ENCODE data around the gene NAT14. TPM values are rescaled to one million over a fixed set of nuclear protein-coding genes. Genes with fewer than 3 reads are reported as not detected.

Gene NAT14
- total RNA-seq, 1 donor from 2014 or later = 37.7 TPM

DNA sequence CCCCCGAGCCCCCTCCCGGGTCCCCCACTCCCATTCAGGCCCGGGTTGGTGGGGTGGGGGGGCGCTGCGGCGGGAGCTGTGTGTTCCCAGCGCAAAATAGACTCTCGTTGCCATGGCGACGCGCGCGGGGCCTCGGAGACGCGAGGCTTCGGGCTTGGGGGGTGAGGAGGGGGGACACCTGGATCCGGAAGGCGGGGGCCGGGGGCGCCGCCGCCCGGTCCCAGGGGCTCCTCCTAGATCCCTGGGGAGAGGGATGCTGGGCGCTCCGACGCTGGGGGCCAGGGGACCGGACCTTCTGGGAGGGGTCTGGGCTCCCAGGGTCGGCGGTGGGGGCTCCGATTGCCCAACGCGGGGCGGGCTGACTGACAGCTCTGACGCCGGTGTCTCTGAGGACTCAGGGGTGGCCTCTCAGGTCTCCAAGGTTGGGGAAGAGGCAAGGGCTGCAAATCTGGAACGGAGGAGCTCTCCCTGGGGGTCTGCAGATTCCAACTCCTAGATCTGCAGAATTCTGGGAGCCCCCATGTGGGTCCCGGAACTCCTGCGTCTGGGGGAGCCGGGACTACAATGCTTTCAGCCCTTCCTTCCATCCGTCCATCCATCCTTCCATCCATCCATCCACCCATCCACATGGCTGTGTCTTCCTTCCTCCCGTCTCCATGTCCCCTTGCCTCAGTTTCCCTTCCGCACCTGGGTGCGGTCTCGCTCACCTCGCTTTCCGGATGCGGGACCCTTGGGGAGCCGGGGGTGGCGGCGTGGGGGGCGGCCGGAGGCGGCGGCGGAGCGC is 32.8 kb upstream of the NAT14 start:
- no peak for DNase-seq (ENCODE audit: low spot score)
- TF ChIP-seq CTCF (IDR thresholded peaks at IDR 0.05; ENCODE audit: unreplicated experiment) = no peak
- H3K4me3 Mint-ChIP-seq (ENCODE audit: unreplicated experiment) = no peak overlapping the region
- no peak overlapping the region for H3K27ac Mint-ChIP-seq (ENCODE audit: unreplicated experiment)
- peaks cover 5% of the 10 kb centered on the region for H3K4me1 Mint-ChIP-seq (ENCODE audit: unreplicated experiment)
- H3K9me3 Mint-ChIP-seq (ENCODE audit: unreplicated experiment) = no peaks in the 10 kb centered on the region
- peaks cover 8% of the 10 kb centered on the region for H3K36me3 Mint-ChIP-seq (ENCODE audit: low read depth, unreplicated experiment)
- H3K27me3 Mint-ChIP-seq (ENCODE audit: unreplicated experiment) = peaks cover 25% of the 10 kb centered on the region

GRCh38 chr19:55452749-55453346 is 32.1 kb upstream of the NAT14 start:
- peak; percentile 54 for DNase-seq (ENCODE audit: low spot score)

GRCh38 chr19:55453511-55454260 is 31.3 kb upstream of the NAT14 start:
- Mint-ChIP-seq H3K36me3 (ENCODE audit: low read depth, unreplicated experiment) (peaks cover 8% of the 10 kb centered on the region), H3K9me3 (ENCODE audit: unreplicated experiment) (no peaks in the 10 kb centered on the region), H3K4me1 (ENCODE audit: unreplicated experiment) (peaks cover 5% of the 10 kb centered on the region), H3K4me3 (ENCODE audit: unreplicated experiment) (peak overlapping the region; percentile 81), H3K27ac (ENCODE audit: unreplicated experiment) (peak overlapping the region; percentile 16), H3K27me3 (ENCODE audit: unreplicated experiment) (peaks cover 25% of the 10 kb centered on the region)
- DNase-seq (ENCODE audit: low spot score) = no peak
- TF ChIP-seq CTCF (IDR thresholded peaks at IDR 0.05; ENCODE audit: unreplicated experiment) = no peak

More at GRCh38 chr19:55452749-55453346, 32.1 kb upstream of the NAT14 start:
- peaks cover 5% of the 10 kb centered on the region for H3K4me1 Mint-ChIP-seq (ENCODE audit: unreplicated experiment)
- H3K27me3 Mint-ChIP-seq (ENCODE audit: unreplicated experiment) = peaks cover 25% of the 10 kb centered on the region
- no peaks in the 10 kb centered on the region for H3K9me3 Mint-ChIP-seq (ENCODE audit: unreplicated experiment)
- peaks cover 8% of the 10 kb centered on the region for H3K36me3 Mint-ChIP-seq (ENCODE audit: low read depth, unreplicated experiment)
- H3K27ac Mint-ChIP-seq (ENCODE audit: unreplicated experiment) = no peak overlapping the region
- peak overlapping the region; percentile 81 for H3K4me3 Mint-ChIP-seq (ENCODE audit: unreplicated experiment)
- TF ChIP-seq CTCF (IDR thresholded peaks at IDR 0.05; ENCODE audit: unreplicated experiment) = peak; percentile 21

GRCh38 chr19:55454787-55455243 is 30.2 kb upstream of the NAT14 start:
- H3K36me3 Mint-ChIP-seq (ENCODE audit: low read depth, unreplicated experiment) = peaks cover 8% of the 10 kb centered on the region
- H3K27me3 Mint-ChIP-seq (ENCODE audit: unreplicated experiment) = peaks cover 25% of the 10 kb centered on the region
- peak; percentile 77 for TF ChIP-seq CTCF (IDR thresholded peaks at IDR 0.05; ENCODE audit: unreplicated experiment)
- DNase-seq (ENCODE audit: low spot score) = peak; percentile 71
- H3K4me3 Mint-ChIP-seq (ENCODE audit: unreplicated experiment) = peak overlapping the region; percentile 59
- peaks cover 5% of the 10 kb centered on the region for H3K4me1 Mint-ChIP-seq (ENCODE audit: unreplicated experiment)
- no peaks in the 10 kb centered on the region for H3K9me3 Mint-ChIP-seq (ENCODE audit: unreplicated experiment)
- no peak overlapping the region for H3K27ac Mint-ChIP-seq (ENCODE audit: unreplicated experiment)

Measured in endothelial cell (in vitro differentiated cells).